ENCODE measurements around the gene MAGEB16. TPM values are rescaled to one million over a fixed set of nuclear protein-coding genes. Genes with fewer than 3 reads are reported as not detected.

MAGEB16 gene
- total RNA-seq = not detected in 2 replicates

DNA sequence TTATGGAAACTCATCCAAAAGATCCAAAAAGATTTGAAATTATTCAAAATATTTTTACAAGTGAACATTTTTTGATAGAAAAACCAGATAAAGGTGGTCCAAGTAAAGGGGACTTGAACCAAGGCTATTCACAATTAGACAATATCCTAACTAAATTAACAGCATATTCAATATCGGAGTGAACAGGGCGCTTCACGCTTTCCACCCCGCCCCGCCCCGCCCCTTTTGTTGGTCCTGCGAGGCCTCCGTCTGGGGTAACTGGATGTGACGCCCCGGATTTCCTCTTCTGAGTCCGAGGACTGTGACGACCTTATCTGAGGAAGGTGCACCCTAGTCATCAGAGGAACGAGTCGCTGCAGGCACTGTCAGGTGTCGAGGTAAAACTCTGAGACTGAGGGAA lies at the start of gene MAGEB16:
Gene MAGEB16 (plus strand): TSS at position 301 of the 400 bp plus-strand sequence. CDS start 3,855 bp downstream, outside the sequence.

Other genes starting within 250 kb of the MAGEB16 start
- not detected in 2 replicates for gene CFAP47, start 121.4 kb downstream of the MAGEB16 start, total RNA-seq

Data from cardiac atrium fibroblast (primary cell).